Uterus (tissue), 4 donors: ENCODE measurements around the gene SLC39A10. TPM values are rescaled to one million over a fixed set of nuclear protein-coding genes. Genes with fewer than 3 reads are reported as not detected.

Source experiments
- DNase-seq, 2 donors: peaks; one replicate each; pipeline ENCODE4 v3.0.0-alpha.2; 2019 to 2020
- H3K27ac ChIP-seq, 2 donors: fragments of 200-600 bp; sonication (generic); 1 replicate in 1 of 2; 2 replicates in 1 of 2; pipeline ENCODE4 v1.5.1; 2016 to 2018
- H3K27me3 ChIP-seq, 2 donors: fragments of 200-600 bp; sonication (generic); one replicate each; pipeline ENCODE4 v1.5.1; 2018 to 2019; ENCODE audit warnings: control low read depth in 1 of 2
- H3K36me3 ChIP-seq, 2 donors: fragments of 200-600 bp; sonication (generic); one replicate each; pipeline ENCODE4 v1.5.1; 2019; ENCODE audit warnings: control low read depth in 1 of 2
- H3K4me1 ChIP-seq, 2 donors: fragments of 200-600 bp; sonication (generic); one replicate each; pipeline ENCODE4 v1.5.1; 2018 to 2019; ENCODE audit warnings: control low read depth in 1 of 2
- H3K4me3 ChIP-seq, 2 donors: fragments of 200-600 bp; sonication (generic); 1 replicate in 1 of 2; 2 replicates in 1 of 2; pipeline ENCODE4 v1.5.1; 2018 to 2019; ENCODE audit warnings: mild to moderate bottlenecking in 1 of 2
- H3K9me3 ChIP-seq, 2 donors: fragments of 200-600 bp; sonication (generic); one replicate each; pipeline ENCODE4 v1.5.1; 2019; ENCODE audit warnings: control low read depth in 1 of 2
- CTCF ChIP-seq, 4 experiments: fragments of 200-600 bp in 2 of 4; fragments of 450-650 bp in 2 of 4; sonication (generic) in 2 of 4; IDR thresholded peaks; one replicate each; pipeline ENCODE4 v1.5.1; 2016 to 2019; ENCODE audit warnings: antibody characterized with exemption in 4 of 4, mild to moderate bottlenecking in 2 of 4, moderate library complexity in 1 of 4
- POLR2A ChIP-seq, 2 donors: fragments of 450-650 bp; IDR thresholded peaks; one replicate each; pipeline ENCODE4 v1.6.1; 2016; ENCODE audit warnings: antibody characterized with exemption in 2 of 2, mild to moderate bottlenecking in 1 of 2, moderate library complexity in 1 of 2
- intact Hi-C: fragments of 100-400 bp; cut with DNase I; formaldehyde crosslinking; loops from one replicate; pipeline ENCODE4 v1.15.1; 2023; ENCODE audit warnings: low total_unique reads
- total RNA-seq, 4 donors: library from RNA; depleted of rRNA in 3 of 4; stranded (reverse); fragments of >200 nt in 3 of 4; gene quantifications; one replicate each; pipeline versions ENCODE4 v1.1.0 to v1.2.4, GENCODE V29; 2014 to 2023
- donor health status: DM: yes; HTN: yes; CAD: no.

The SLC39A10 gene
- total RNA-seq, 4 donors from 2014 or later, result 13.1 to 93.5 (median 31.4) TPM

DNA sequence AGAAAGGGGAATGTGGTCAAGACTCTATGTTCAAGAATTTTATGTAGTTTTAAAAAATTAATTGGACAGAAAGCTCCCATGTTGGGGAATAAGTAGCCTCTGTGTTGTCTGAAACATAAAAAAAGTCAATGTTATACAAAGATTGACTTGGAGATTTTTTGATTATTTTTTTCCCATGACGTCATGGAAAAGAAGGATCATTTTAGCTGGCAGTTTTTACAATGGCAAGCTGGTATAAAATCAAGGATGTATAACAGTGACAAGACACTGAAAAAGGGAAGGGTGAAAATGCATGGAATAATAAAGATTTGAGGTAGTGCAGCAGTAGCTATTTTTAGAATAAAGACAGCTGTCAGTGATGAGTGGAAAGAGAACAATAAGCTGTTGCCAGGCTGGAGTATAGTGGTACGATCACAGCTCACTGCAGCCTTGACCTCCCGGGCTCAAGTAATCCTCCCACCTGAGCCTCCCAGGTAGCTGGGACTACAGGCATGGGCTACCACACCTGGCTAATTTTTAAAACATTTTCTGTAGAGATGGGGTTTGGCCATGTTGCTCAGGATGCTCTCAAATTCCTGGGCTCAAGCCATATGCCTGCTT lies 9.2 kb downstream of the SLC39A10 start:
- Histone ChIP-seq H3K4me1 (no peaks in the 10 kb centered on the region), H3K9me3 (no peaks in the 10 kb centered on the region)

GRCh38 chr2:195667974-195668373 lies 10.9 kb downstream of the SLC39A10 start:
- no peaks in the 10 kb centered on the region for H3K27me3 ChIP-seq
- DNase-seq, result no peak
- H3K9me3 ChIP-seq, result no peaks in the 10 kb centered on the region
- H3K4me3 ChIP-seq, result no peak overlapping the region
- intact Hi-C loops, result no loop called here
- no peak overlapping the region for H3K27ac ChIP-seq
- TF ChIP-seq CTCF (IDR thresholded peaks at IDR 0.05) (no peak), POLR2A (IDR thresholded peaks at IDR 0.05) (no peak)
- no peaks in the 10 kb centered on the region for H3K36me3 ChIP-seq
- H3K4me1 ChIP-seq, result no peaks in the 10 kb centered on the region

More for the DNA sequence above, 9.2 kb downstream of the SLC39A10 start:
- no peak overlapping the region for H3K4me3 ChIP-seq
- TF ChIP-seq POLR2A (IDR thresholded peaks at IDR 0.05) (no peak), CTCF (IDR thresholded peaks at IDR 0.05) (no peak)
- no peak for DNase-seq
- H3K27me3 ChIP-seq, result no peaks in the 10 kb centered on the region
- intact Hi-C loops, result no loop called here
- no peak overlapping the region for H3K27ac ChIP-seq
- H3K36me3 ChIP-seq, result no peaks in the 10 kb centered on the region

DNA sequence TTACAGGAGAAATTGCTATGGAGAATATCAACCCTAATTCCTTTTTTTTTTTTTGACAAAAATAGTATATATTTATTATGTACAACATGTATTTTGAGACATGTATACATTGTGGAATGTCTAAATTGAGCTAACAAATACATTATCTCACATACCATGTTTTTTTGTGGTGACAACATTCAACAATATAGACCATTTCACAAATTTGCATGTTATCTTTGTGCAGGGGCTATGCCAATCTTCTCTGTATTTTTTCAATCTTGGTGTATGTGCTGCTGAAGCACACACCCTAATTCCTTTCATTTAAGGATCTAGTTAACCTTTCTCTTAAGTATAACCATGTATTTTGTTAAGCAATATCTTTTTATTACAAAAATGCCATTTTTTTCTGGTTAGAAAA lies 13.2 kb downstream of the SLC39A10 start:
- Histone ChIP-seq H3K4me3 (no peak overlapping the region), H3K36me3 (no peaks in the 10 kb centered on the region), H3K9me3 (no peaks in the 10 kb centered on the region), H3K27ac (no peak overlapping the region), H3K27me3 (no peaks in the 10 kb centered on the region), H3K4me1 (no peaks in the 10 kb centered on the region)
- intact Hi-C loops, result no loop called here
- no peak for DNase-seq
- TF ChIP-seq POLR2A (IDR thresholded peaks at IDR 0.05) (no peak), CTCF (IDR thresholded peaks at IDR 0.05) (no peak)

DNA sequence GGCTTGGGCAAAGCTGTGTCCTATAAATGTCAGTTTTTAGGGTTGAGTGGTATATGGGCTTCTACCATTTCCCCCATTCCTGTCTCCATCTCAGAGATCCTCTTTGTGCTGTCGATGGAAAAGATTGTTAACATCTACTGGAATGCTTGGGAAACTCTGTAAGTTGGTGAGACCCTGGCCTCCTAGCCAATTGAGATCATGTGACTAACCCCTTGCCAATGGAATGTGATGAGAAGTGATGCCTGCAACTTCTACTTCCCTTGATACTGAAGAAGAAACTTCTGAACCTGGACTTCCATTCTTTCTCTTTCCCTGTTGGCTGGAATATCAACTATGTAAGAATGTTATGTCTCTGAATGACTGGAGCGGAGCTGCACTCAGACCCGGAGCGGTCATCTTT lies 14.5 kb downstream of the SLC39A10 start:
- Histone ChIP-seq H3K4me3 (no peak overlapping the region), H3K36me3 (no peaks in the 10 kb centered on the region), H3K27me3 (no peaks in the 10 kb centered on the region), H3K9me3 (no peaks in the 10 kb centered on the region), H3K27ac (no peak overlapping the region), H3K4me1 (no peaks in the 10 kb centered on the region)
- no peak for DNase-seq
- no peak for TF ChIP-seq CTCF (IDR thresholded peaks at IDR 0.05)
- TF ChIP-seq POLR2A (IDR thresholded peaks at IDR 0.05), result no peak
- intact Hi-C loops, result no loop called here

DNA sequence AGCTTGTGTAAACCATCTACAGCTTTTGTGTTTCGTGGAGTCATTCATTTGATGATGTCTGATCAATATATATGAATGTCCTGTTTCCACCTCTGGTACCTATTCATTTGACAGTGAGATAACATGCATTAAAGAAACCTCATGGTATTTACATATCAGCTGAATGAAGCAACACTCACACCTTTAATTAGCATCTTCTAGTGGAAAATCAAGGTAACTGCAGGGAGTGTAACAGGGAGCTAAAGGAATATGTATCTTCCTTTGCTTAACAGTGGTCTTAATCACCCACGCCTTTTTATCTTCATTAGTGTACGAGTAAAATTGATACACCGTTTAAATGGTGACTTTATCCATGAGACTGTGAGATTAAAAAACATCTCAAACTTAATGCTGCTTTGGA lies 15.6 kb downstream of the SLC39A10 start:
- H3K27ac ChIP-seq, result no peak overlapping the region
- no peaks in the 10 kb centered on the region for H3K27me3 ChIP-seq
- intact Hi-C loops, result no loop called here
- no peaks in the 10 kb centered on the region for H3K36me3 ChIP-seq
- no peak for DNase-seq
- H3K9me3 ChIP-seq, result no peaks in the 10 kb centered on the region
- H3K4me3 ChIP-seq, result no peak overlapping the region
- TF ChIP-seq POLR2A (IDR thresholded peaks at IDR 0.05) (no peak), CTCF (IDR thresholded peaks at IDR 0.05) (no peak)
- H3K4me1 ChIP-seq, result no peaks in the 10 kb centered on the region
